ACHN (cell line): ENCODE results near the gene SLMAP.

Experiments
- DNase-seq: peaks from one replicate; pipeline ENCODE4 v3.0.0-alpha.2; 2015
- in situ Hi-C: cut with HindIII; loops from 2 replicates; pipeline ENCODE4 v1.10.0; 2017; ENCODE audit warnings: low sequenced_read_pairs, low pct_ligation_motif_present, low pct_unique_long_range_greater_than_20kb

Gene SLMAP

DNA sequence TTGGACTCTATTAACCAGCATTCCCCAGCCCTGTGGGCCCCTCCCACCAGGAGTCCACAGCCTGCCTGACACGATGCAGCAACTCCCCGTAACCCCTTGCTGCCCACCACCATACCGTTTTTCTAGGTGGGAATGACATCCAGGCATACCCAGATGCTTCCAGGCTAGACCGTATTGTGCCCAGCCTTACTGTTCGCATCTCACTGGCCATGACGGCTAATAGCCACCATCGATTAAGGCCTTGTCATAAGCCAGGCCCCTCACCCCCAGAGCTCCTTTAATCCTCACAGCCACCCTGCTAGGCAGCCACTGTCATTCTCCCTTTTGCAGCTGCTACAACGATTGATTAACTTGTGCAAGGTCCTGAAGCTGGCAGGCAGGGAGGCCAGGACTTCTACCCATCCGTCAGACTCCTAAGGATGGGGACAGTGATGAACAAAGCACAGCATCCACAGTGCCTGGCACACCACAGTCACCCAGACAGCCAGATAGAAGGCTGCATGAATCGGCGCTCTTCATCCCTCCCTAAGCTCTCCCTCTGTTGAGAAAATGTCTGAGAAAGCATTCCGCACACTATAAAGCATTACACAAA, 192.1 kb downstream of the SLMAP start:
- in situ Hi-C loops: no loop called here
- DNase-seq: no peak

DNA sequence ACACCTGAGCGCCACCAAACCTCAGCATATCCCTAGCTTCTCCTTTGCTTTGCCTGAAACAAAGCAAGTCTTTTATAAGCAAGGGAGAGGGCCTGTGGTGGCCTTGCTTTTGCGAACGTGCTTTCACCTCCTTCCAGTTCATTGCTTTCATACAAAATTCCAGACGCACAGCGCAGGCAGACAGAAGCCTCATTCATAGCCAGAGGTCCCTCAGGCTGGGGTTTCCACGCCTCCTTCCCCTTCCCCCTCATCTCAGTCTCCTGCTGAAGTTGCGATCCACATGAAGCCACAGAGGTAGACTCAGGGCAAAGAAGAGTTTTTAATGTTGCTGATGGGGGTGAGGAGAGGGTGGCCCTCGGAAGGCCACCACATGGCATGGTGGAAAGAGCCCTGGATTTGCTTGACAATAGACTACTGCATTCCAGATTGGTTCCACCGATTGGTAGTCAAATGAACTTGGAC, 192.7 kb downstream of the SLMAP start:
- in situ Hi-C loops: no loop called here
- no peak for DNase-seq

- DNase-seq: no peak
- in situ Hi-C loops: no loop called here
These were observed 193.2 kb downstream of the SLMAP start for GRCh38 chr3:57949344-57949743.

- in situ Hi-C loops: no loop called here
- DNase-seq: peak; percentile 57
These were observed 193.9 kb downstream of the SLMAP start for GRCh38 chr3:57949785-57950615.

DNA sequence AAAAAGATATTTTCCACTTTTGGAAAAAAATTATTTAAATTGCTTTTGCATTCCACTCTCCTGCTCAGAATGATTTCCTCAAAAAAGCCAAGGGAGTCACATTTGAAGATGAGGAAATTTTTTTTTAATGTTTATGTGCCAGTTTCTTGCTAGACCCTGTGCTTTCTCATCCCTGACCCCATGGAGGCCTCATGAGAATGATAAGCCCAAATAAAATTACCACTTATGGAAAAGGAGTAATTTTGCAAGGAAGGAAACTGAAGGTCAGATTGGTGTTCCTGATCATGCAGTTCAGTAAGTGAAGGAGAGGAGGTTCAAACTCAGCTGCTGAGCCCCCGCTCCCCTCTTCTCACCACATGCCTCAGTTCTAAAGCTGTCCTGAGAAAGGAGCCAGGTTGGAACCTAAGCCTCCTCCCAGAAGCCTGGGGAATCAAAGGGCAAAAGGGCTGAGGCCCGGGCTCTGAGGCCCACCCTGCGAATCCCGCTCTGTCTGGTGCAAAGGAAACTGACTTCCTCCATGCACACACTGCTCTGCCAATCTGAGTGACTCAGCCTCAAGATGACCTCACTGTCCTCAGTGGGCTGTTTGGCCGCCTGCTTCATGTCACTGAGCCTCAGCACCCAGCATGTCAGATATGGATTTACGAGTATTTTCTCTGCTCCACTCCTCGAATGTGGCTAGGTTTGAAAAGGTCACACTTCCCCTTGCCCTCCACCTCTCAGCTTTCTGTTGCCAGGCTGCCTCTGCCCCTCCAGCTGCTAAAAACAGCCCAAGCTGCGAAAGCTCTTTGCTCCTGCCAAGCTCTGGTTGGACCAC, 195.2 kb downstream of the SLMAP start:
- DNase-seq: peak; percentile 81
- in situ Hi-C loops: no loop called here

- in situ Hi-C loops: no loop called here
- DNase-seq: peak; percentile 87
These were observed 196.1 kb downstream of the SLMAP start for GRCh38 chr3:57952208-57952631.

DNA sequence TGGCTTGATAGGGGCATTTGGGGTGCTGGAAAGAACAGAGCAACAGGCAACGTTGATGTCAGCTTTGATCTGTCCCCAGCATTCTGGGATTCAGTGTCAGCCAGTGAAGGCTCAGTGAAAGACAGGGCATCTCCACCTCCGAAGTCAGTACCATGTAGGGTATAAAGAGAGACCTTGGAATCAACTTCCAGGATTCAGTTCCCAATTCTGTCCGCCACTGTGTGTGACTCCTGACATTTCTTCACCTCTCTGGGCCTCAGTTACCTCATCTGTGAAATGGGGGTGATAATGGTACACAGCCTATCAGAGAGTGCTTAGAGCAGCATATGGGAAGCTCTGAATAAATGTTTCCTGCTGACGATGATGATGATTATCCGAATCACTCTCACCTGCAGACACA, 196.5 kb downstream of the SLMAP start:
- in situ Hi-C loops: no loop called here
- no peak for DNase-seq

GRCh38 chr3:57953576-57953975, 197.5 kb downstream of the SLMAP start:
- in situ Hi-C loops: no loop called here
- no peak for DNase-seq

DNA sequence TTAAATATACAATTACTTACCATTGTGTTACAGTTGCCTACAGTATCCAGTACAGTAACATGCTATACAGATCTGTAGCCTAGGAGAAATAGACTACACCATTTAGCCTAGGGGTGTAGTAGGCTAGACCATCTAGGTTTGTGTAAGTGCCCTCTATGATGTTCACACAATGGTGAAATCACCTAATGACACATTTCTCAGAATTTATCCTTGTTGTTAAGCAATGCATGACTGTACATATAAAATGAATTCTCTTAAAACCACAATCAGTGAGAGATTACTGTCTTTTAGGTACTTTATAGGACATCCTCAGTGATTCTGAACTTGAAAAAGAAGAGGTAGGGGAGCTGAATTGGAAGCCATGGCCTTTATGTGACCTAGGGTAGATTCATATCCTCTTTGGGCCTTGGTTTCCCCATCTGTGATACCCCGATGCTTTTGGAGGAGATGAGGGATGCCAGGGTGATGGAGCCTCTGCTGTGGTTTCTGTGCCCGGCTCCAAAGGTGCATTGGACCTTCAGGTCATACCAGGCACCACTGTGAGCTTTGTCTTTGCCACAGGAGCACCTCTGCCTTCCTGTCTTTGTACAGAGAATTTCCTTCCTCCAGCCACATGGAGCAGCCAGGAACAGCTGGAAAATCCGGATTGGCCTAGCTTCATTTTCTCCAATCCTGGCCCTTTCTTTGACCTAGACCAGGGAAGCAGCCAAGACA, 200.2 kb downstream of the SLMAP start:
- in situ Hi-C loops: no loop called here
- peak; percentile 40 for DNase-seq

DNA sequence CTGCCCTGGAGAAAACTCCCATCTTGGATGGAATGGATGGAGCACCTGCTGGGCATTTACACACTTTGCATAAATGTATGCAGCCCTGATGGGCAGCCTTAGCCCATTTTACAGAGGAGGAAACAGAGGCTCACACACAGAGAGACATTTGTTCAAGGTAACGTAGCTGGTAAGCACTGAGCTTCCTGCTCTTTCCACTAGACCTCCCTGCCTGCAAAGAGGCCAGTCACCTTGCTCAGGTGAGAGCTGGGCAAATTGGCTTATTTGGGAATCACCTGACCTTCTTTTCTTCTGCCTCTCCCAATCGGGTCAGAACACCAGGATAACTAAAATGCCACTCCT, 200.7 kb downstream of the SLMAP start:
- DNase-seq: no peak
- in situ Hi-C loops: no loop called here

- DNase-seq: no peak
- in situ Hi-C loops: no loop called here
These were observed 201.7 kb downstream of the SLMAP start for GRCh38 chr3:57957824-57958223.

- in situ Hi-C loops: no loop called here
- DNase-seq: no peak
These were observed 202.7 kb downstream of the SLMAP start for GRCh38 chr3:57958642-57959422.

GRCh38 chr3:57959423-57960173, 203.5 kb downstream of the SLMAP start:
- in situ Hi-C loops: no loop called here
- no peak for DNase-seq

DNA sequence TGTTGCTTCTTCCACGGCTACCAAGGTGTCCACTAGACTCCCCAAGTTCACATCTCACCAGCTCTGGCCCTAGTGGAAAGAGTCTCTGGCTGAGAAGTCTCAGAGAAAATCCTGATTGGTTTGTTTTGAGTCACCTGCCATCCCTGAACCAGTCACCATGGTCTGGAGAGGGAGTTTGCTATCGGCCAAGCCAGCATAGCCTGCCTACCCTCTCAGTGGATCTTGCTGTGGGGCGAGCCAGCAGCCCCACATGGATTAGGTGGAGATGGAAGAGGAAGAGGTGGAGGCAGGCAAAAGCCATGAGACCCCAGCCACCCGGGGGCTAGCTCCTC, 204.0 kb downstream of the SLMAP start:
- in situ Hi-C loops: no loop called here
- no peak for DNase-seq

DNA sequence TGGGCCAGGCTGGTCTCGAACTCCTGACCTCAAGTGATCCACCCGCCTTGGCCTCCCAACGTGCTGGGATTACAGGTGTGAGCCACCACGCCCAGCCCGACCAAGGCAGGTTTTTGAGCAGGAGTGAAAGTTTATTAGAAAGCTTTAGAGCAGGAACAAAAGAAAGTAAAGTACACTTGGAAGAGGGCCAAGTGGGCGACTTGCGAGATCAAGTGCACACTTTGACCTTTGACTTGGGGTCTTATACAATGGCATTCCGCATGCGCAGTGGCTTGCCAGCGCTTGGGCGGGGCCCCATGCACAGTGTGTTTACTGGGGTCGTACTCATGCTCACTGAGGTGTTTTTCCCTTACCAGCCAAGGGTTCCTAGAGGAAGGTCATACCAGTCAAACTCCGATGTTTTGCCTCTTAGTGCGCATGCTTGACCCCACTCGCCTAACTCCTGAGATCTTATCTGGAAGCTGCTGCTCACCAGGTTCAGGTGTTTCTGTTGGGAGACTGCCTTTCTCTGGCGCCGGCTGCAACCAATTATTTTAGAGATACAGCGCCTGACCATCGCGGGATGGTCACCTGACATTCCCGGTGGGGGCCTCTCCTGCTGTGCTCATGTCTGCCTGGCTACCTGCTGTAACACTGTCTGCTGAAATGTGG, 205.2 kb downstream of the SLMAP start:
- in situ Hi-C loops: no loop called here
- DNase-seq: no peak

- DNase-seq: peak; percentile 51
- in situ Hi-C loops: no loop called here
These were observed 205.8 kb downstream of the SLMAP start for GRCh38 chr3:57961828-57962447.

DNA sequence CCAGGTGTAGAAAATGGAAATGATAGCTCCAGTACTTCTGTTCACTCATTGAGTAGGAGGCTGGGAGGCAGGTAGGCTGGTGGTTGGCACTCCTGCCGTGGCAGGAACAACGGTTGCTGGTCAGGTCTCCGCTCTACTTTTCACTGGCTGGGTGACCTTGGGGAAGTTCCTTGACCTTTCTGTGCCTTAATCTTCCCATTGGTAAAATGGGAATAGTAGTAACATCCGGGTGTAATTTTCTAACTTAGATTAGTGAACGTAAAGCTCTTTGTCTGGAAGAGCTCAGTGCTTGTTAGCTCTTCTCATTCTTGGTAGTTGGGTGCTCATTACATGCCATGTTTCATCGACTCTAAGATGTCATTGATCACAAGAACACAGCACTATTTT, 206.3 kb downstream of the SLMAP start:
- in situ Hi-C loops: no loop called here
- DNase-seq: no peak
